GM12872 (cell line): ENCODE data around the gene ZMYND15.

ENCODE experiments used
- CTCF ChIP-seq: IDR thresholded peaks from 3 replicates; pipeline ENCODE4 v1.5.1; 2011; ENCODE audit warnings: low read depth, mild to moderate bottlenecking, low read length, moderate library complexity; ENCODE audit not compliant: insufficient read depth

The ZMYND15 gene

GRCh38 chr17:4735876-4736651, 3.6 kb upstream of the ZMYND15 start:
- TF ChIP-seq CTCF = no peak

DNA sequence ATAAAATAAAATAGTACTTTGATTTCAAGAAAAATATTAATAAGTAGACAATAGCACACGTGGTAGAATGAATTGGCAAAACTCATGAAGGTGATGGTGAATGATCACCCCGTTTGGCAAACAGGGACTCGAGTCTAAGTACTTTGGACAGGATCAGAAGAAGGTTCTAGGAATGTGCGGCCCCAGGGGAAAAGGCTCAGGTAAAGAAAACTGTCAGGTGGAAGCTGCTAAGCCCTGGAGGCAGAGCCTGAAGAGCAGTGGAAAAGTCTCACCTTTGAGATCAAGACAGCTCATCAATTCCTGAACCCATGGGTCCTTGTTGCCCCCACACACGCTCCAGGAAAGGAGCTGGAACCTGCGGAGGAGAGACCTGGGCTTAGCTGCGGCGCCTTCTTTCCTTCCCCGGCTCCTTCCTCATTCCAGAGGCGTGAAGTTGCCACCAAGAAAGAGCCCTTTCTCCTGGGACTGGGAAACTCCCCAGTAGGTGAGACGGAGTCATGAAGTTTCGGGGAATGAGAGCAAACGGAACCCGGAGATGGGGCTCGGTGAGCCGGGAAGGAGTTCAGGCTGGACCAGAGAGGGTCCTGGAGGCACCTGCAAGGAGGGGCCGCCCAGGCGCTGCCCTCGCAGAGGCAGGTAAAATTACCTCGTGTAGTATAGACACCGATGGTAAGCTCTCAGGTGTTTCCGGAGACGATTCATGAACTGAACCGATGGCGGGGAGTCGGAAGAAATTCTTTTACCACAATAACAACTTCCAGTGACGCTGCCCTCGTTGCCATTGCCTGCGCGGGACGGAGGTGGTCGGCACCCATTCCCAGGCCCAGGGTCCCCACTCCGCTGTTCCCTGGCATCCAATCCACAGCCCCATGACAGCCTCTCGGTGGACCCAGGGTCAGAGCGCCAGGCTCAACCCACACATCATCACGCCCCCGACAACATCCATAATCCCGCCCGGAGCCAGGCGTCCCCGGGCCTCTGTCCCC, 1.2 kb upstream of the ZMYND15 start:
- TF ChIP-seq CTCF = no peak

DNA sequence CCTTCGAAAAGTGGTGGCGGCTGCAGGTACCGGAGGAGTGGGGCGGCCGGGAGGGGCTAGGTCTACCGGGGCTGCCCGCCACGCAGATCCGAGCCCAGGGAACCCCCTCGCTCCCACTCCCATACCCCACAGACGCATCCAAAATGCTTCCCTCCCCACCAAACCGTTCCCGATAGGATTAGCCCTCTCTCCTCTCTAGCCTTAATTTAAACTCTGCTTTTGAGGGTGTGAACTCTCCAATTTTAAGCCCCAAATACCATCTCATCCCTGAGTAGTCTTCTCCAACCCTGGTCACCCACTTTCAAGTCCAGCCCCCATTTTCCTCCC, 355 bp downstream of the ZMYND15 start:
- TF ChIP-seq CTCF = no peak

DNA sequence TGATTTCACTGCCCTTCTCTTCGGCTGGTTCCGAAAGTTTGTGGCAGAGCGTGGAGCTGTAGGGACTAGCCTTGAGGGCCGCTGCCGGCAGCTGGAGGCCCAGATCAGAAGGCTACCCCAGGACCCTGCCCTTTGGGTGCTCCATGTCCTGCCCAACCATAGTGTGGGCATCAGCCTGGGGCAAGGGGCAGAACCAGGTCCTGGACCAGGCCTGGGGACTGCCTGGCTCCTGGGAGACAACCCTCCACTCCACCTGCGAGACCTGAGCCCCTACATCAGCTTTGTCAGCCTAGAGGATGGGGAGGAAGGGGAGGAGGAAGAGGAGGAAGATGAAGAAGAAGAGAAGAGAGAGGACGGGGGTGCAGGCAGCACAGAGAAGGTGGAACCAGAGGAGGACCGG, 951 bp downstream of the ZMYND15 start:
- TF ChIP-seq CTCF = no peak

- no peak for TF ChIP-seq CTCF
These were observed 1.9 kb downstream of the ZMYND15 start for GRCh38 chr17:4741544-4741943.

GRCh38 chr17:4742133-4742532, 2.5 kb downstream of the ZMYND15 start:
- no peak for TF ChIP-seq CTCF

DNA sequence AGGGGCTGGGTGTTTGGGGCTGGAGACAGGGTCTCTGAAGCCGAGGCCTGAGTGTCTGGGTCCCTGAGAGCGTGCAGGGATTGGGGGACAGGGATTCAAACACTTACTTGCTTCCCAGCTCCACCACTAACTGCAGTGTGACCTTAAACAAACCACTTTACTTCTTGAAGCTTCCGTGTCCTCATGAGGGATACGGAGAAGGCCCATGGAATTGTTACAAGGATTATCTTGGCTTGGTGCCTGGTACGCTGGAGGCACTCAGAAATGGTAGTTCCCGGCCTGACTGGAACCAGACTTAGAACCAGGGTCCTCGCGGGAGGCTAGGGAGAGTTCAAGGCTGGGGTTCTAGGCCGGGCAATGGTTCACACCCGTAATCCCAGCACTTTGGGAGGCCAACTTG, 3.0 kb downstream of the ZMYND15 start:
- TF ChIP-seq CTCF = no peak
